ENCODE data around the gene ZBTB39.
"Not testable (repeated sequence)": the region's sequence is repeated elsewhere in the genome, so short reads cannot be mapped to it uniquely, and the experiment has no call there.

ZBTB39 gene

DNA sequence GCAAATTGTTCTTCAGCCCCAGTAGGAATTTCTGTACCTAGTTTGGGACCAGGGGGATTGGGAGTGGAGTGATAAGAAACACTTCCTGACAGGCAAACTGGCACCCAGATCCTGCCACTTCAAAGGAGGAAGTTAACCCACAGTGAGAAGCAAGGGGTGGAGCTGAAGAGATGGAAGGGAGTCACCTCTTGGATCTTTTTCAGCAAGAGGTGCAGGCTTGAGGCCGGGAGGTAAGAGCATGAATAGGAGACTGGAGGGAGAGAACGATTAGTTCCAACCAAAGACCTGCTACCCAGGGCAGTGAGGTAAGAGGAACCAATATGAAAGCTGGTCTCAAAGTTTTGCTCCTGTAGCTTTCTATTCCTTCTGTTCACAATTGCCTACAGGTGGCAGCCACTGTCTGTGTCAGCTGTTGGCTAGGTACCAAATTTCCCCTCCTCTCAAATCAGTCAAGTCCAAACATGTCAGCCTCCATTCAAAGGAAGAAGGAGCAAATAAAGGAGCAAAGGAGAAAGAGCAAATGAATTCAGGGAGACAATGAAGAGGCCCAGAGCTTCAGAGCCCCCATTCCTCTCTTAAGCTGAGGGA is 24.9 kb upstream of the ZBTB39 start:
- FAIRE-seq, result no peak

DNA sequence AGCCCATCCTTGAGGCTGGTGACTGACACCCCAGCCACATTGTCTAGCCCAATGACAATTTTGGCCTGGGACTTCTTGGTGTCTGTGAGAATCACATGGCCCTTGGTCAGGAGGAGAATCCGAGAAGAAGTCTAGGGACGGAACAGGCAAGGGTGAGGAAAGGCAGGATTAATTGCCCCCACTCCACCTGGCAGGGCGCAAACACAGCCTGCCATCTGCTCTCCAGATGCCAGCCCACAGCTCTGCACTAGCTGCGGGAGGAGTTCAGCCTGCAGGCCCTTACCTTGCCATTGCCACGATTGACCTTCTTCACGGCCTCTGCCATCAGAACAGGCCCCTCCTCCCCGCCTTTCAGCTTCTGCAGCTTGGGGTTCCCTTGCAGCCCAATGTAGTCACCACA is 23.1 kb upstream of the ZBTB39 start:
- no peak for FAIRE-seq

DNA sequence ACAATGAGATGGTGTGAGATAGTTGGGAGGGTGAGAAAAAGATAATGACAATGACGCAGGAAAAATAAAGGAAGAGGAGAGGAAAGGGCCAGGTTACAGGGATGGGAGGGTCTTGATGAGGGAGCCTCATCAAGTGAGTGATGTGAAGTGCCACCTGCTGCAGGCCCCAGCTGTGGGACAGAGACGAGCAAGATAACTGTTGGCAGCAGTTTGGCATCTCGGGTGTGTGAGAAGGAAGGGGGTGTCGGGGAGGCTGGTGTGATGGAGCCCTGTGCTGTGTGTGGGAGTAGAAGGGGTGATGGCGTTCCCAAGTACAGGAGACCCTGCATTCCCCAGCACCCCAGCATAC is 21.4 kb upstream of the ZBTB39 start:
- no peak for FAIRE-seq

DNA sequence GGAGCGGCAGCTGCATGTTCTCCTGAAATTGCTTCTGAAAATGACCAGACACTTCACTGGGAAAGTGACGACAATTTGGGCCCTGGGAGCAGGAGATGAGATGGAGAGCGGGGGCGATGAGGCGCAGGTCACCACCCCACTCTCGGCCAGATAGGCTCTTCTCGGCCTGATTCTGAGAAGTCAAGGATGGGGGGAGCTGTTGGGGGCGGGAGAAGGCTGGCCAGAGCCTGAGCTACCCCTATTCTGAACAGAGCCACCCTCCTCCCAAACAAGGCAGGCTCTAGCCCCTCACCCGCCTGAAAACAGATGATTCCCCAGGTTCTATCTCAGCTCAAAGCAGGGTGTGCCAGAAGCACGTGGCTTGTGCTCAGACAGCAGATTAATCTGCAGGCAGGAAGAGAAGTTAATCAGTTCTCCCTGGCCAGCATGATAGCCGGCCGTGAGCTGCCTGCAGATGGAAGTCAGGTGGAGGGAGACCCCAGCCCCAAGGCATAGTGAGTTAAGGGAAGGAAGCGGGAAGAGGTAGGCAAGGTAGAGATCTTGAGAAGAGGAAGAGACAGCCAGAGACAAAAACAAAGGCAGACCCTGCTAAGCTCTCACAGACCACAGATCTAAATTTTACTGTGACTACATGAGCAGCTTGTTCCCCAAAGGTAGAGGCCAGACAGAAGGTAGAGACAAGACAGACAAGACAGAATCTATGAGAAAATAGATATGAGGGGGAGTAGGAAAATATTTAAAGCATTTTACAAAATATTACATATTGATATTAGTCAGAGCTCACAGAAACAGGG is 20.9 kb upstream of the ZBTB39 start:
- no peak for FAIRE-seq

DNA sequence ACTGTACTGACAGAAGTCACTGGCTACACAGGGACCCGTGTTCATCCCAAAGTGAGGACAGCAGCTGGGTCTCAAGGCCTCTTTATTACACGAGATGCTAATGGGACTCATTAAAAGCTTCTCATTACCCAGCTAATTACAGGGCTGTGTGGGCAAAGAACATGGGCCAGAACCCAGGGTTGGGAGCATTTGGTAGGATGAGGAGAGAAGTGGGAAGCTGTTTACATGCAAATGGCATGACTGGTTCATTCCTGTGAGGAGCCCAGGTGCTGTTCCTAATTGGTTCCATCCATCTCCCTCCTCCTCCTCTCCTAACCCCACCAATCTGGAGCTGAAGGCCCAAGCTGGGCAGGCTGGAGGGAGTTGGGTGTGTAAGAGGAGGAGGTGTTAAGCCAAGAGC is 18.9 kb upstream of the ZBTB39 start:
- FAIRE-seq, result no peak

DNA sequence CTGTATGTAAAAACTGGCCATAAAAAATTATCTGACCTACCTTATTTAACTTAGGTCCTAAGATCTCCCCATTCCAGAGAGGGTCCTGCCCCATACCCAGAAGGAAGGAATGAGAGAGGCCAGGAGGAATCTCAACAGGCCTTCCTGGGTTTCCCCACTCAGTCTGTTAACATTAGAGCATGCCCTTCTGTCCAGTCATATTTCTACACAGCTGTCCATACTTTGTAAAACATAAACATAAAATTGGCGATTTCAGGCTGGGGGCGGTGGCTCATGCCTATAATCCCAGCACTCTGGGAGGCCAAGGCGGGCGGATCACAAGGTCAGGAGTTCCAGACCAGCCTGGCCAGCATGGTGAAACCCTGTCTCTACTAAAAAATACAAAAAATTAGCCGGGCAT is 16.0 kb upstream of the ZBTB39 start:
- not testable (repeated sequence) for FAIRE-seq

DNA sequence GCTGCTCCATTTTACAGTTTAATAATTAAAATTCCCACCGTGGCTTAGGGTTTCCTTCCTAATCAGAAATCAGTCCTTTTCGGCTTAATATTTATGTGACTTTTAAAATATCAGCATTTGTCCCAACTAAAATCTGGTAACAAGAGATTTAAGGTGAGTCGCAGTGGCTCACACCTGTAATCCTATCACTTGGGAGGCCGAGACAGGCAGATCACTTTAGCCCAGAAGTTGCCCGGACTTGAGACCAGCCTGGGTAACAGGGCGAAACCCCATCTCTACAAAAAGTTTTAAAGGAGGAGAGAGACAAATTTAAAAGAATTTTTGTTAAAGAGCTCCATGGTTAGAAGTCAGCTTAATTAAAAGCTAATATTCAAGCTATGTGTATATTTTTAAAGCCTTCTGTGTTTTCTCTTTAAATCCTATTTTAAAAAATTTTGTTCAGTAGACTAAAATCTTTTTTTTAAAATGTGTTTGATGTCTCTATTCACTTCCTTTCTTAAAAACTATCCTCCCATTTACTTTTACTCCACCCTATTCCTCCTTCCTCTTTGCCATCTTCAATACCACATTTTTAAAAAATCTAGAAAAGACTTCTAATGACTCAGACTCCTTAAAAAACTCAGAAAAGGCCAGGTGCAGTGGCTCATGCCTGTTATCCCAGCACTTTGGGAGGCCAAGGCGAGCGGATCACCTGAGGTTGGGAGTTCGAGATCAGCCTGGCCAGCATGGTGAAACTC is 13.8 kb upstream of the ZBTB39 start:
- FAIRE-seq, result no peak

DNA sequence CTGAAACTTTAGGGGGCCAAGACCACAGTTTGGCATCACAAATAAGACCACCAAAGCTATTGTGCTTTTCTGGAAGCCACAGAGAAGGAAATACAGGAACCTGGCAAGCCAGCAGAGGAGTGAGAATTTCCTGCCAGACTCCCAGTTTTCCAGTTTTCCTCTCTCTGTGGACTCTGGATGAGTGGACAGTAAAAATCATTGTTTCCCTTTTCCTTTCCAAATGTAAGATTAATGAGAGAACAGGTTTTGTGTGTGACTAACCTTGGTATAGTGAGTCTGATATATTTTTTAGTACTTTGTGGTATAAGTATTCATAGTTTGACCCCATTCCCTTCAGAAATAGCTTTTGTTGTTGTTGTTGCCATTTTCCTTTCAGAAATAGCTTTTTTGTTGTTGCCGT is 12.6 kb upstream of the ZBTB39 start:
- FAIRE-seq, result no peak

DNA sequence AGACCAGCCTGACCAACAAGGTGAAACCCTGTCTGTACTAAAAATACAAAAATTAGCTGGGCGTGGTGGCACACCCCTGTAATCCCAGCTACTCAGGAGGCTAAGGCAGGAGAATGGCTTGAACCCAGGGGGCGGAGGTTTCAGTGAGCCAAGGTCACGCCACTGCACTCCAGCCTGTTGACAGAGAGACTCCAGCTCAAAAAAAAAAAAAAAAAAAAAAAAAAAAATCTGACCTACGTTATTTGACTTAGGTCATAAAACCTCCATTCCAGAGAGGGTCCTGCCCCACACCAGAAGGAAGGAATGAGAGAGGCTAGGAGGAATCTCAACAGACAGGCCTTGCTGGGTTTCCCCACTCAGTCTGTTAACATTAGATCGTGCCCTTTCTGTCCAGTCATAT is 12.0 kb upstream of the ZBTB39 start:
- not testable (repeated sequence) for FAIRE-seq

DNA sequence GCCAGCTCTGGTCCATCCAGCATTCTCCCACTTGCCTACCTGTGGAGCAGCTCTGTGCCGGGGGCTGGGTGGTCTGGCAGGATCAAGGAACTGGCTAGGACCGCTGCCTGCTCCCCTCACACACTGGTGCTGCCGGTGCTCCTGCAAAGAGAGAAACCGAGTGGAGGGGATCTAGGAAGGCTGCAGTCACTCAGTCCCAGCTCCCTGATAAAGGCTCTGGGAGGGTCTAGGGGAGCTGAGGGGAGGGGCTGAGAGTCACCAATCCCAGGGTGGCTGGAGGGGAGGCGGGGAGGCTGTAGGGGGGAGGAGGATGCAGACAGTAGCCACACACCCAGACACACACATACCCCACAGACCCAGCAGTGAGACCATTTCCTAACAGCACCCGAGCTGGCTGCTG is 10.0 kb upstream of the ZBTB39 start, which contains the start of gene TAC3:
TSS of gene TAC3 (minus strand) at position 182 of the 400 bp plus-strand sequence. CDS start 732 bp downstream, outside the sequence.
- no peak for FAIRE-seq

DNA sequence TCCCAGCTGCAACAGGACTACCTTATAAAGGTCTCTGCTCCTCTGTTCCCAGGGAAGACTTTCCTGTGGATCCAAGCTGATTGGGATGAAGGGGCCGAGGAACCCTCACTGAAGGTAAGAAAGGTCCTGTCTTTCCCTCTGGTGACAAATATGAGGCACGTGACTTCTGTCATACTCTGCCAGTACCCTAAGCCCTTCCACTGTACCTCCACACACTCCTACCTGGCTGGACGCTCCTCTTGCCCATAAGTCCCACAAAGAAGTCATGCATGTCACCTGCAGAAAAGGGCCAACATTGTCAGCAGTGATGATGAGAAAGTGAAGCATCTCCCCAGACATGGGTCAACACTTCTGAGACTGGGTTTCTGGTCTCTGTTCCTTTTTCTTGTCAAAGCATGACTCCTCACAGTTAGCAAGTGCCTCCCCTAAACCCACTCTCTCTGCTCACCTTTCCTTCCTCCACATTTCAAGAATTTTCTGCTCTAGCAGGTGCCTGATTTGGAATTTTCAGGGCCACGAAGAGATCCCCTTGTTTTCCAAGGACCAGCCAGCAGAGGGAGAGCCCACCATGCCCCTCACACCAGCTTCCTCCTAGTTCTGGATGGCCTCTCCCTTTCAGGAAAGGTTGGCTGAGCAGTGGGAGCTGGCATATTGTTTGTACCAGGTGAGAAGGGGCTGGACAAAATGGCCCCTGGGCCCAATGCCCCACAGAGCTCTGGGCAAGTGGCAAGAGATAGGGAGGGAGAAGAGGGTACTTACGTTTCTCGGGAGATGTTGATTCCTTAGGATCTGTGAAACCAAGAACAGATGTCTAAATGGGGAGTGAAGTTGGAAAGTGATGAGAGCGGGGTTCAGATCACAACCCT is 6.5 kb upstream of the ZBTB39 start:
- no peak for FAIRE-seq

DNA sequence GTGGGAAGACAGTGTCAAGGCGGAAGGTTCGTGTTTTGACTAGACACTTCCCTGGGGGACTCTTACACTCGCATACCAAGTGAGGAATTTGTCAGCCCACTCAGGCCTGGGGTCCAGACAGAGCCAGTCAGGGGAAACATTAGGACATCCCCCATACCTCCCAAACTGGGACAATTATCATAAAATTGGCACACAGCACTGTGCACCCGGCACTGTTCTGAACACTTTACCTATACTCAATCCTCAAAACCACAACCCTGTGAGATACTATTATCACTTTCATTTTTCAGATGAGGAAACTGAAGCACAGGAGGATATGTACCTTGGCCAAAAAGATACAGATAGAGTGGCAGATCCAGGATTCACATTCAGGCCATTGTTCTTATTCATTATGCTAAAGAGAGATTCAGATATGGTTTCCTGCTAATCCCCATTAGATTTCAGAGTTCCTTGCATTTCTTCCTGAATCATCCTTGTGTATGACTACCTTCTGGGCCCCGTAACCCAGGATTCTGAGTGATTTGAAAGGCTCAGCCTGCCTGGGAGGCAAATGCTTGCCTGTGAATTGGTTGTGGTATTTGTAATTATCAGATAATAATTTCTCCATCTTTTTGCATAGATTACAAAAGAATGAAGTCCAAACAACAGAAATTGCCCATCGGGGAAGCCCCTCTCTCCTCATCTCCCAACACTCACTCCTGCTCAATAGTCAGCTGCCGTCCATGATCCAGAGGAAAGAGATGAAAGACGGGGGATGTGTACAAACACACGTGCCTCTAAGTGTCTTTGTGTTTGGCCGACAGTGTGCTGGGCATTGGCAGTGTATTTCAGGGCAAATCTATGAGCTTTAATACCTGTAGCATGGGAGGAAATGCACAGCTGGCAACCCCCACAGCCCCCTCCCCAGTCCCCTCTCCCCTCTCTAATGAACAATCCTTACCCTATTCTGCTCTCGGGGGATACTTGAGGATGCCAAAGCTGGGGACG is 5.4 kb upstream of the ZBTB39 start:
- no peak for FAIRE-seq

DNA sequence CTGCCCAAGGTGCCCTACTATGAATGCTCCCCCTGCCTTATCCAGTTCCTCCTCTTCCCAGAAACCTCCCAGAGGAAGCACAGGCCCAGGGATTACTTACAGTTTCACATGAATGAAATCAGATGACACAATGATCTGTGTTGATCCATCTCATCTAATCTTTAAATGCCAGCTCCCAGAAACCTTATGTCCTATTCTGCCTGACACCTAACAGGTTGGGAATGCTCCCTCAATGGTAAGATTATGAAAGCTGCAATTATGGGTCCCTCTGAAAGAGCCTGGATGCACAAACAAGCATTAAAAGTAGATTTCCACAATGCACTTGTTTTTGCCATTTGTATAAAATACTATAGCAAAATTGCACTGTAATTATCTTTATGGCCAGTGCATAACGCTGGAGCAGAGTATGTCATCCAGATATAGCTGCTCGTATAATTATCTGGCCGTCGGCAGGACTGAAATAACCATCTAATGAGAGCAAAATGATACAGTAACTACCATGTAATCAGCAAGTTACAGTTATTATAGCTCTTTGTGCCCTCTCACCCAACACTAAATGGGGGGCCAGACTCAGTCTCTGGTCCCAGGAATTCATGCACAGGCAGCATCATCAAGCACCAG is 4.4 kb upstream of the ZBTB39 start:
- no peak for FAIRE-seq

DNA sequence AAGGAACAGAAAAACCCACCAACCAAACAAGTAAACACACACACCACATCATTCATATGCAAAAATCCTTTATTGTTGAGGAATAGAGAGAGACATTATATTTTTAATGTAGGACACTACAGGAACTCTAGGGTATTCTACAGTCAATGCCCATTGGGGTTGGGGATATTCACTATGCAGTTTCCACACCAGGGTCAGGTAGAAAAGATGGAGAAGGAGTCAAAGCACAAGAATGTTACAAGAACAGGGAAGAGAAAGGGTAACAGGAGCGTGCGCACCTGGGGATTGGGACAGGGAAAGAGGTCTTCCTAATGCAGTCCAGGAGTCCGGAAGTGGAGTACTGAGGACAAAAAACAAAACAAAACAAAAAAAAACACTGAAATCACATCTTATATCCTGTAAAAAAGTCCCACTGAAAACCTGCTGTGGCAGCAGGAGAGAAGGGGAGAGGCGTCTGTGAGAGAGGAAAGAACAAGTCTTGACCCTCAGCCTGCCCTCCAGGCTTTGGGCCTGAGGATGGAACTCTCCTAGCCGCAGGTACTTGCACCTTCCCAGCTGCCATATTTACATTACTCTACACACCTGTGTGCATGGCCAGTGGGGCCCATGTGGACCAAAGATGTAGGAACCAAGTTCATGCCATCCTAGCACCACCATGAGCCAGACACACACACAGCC is 3.7 kb upstream of the ZBTB39 start:
- FAIRE-seq, result no peak

DNA sequence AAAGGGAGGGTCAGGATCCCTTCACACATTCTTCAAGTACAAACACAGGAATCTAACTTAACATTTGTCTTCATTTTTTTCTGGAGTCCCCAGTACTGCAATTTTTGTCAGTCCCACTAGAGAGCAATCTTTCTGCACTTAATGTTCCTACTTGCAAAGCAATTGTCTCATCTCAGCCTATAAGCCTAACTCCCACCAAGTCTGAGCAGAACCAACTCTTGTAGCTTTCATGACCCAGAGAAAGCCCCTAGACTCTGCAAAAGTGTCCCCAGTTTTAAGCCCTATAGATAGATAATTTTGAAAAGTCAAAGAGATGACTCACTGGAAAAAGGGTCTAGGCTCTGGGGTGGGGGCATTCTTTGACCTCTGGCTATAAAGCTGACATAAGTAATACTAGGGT is 1.8 kb upstream of the ZBTB39 start:
- no peak for FAIRE-seq

DNA sequence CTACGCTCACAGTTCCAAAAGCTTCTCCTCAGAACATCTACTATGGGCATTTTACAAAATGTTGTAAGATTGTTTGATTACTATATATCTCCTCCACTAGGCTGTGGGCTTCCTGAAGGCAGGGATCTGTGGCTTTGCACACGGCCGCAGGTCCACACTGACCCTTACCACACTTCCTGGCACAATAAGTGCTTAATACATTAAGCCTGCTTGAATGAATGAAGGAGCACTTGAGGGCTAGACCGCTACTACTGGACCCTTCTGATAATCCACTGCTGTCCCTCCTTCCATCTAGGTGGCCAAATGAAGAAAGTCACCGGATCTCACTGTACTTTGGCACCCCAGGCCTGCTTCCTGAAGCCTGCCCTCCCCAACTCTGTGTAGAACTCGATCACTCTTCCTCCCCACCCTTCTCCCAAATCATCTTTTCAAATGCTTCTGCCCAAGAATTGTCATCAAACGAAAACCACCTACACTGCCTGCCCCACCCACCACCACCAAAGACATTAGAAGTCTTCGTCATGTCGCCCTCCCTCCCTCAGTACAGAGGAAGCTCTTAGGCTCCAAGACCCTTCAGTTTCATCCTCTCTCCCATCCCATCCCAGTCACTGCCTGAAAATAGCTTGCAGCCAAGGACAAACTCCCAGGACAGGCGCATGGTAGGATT is 596 bp upstream of the ZBTB39 start:
- no peak for FAIRE-seq

DNA sequence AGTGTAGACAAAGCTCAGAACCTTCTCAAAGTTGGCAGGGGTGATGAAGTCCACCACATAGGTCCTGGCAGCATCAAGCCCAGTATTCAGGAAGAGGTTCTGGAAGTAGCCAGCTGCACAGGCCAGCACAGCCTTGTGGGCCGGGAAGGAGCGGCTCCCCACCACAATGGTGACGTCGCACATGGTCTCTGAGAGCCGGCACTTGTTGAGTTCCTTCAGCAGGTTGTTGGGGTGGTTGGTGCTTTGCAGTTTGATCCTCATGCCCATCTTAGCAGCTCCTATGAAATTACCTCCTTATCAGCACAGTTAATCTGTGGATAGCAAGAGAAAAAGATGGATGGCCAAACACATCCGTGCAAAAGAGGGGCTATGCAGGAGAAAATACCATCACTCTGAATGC is 1.7 kb downstream of the ZBTB39 start:
- no peak for FAIRE-seq

DNA sequence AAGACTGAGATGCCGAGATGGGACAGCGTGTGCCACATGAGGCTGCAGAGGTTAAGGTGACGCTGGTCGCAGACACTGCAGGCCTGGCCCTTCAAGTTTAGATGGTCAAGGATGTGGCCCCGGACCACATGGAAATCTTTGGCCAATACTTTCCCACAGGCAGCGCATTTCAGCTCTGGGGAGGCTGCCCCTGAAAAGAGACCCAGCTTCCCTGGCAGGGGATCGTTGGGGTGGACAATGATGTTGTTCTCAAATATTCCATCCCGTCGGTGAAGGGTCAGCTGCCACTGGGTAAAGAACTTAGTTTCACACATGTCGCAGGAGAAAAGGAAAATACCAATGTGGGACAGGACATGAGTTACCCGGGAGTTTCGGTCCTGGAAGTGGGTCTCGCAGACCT is 3.0 kb downstream of the ZBTB39 start:
- no peak for FAIRE-seq

DNA sequence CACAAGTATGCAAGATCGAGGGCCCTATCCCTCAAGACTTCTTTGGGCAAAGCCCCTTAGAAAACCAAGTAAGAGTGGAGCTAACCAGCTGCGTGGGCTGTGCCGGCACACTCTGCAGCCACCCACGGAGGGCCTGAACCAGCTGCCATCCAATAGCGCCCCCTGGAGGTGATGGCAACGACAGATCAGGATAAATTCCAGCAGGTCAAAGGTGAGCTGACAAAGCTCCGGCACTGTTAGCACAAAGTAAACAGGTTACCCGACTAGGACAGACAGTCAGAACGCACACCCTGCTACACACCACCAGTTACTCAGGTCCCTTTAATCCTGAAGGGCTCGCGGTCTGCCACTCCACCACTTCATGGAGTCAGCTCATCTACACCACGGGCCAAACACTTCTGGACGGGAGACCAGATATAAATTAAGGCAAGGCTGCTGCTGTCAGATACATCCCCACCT is 4.9 kb downstream of the ZBTB39 start:
- FAIRE-seq, result no peak

DNA sequence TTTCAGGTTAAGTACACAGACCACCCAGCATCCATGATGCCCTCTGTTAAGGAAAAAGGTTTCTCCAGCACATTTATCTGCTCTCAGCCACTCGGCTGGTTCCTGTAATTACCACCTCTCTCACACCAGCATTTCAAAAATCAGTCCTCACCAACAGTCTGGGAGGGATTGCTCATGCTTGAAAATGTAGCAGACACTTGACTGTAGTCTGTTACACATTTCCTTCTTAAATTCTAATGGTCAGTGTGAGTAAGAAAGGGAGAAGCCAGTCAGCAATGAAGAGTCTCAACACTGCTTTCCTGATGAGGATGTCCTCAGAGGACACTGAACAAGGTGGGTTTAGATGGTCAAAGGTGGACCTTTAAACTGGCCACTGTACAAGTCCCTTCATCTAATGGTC is 6.0 kb downstream of the ZBTB39 start:
- no peak for FAIRE-seq
